PC-9 (cell line): ENCODE measurements around the gene BEX2.
"Not testable (repeated sequence)": the region's sequence is repeated elsewhere in the genome, so short reads cannot be mapped to it uniquely, and the experiment has no call there.

Experiments used
- CTCF ChIP-seq: fragments of 200-600 bp; sonication (generic); conservative IDR thresholded peaks from 2 replicates; pipeline ENCODE4 v1.6.1; 2017; ENCODE audit warnings: mixed run types, antibody characterized with exemption, mild to moderate bottlenecking, moderate library complexity
- EZH2 ChIP-seq: fragments of 200-600 bp; sonication (generic); IDR thresholded peaks from 2 replicates; pipeline ENCODE4 v1.8.0; 2017; ENCODE audit warnings: antibody characterized with exemption, low read depth

- not testable (repeated sequence) for TF ChIP-seq CTCF, EZH2
Observed at GRCh38 chrX:103359605-103360004, 48.8 kb upstream of the BEX2 start.
